DMS53 (cell line): ENCODE results near the gene ZNF582.

Experiments used
- DNase-seq: peaks from one replicate; lab custom pipeline; 2025; lab: John Stamatoyannopoulos, UW

ZNF582 gene

DNA sequence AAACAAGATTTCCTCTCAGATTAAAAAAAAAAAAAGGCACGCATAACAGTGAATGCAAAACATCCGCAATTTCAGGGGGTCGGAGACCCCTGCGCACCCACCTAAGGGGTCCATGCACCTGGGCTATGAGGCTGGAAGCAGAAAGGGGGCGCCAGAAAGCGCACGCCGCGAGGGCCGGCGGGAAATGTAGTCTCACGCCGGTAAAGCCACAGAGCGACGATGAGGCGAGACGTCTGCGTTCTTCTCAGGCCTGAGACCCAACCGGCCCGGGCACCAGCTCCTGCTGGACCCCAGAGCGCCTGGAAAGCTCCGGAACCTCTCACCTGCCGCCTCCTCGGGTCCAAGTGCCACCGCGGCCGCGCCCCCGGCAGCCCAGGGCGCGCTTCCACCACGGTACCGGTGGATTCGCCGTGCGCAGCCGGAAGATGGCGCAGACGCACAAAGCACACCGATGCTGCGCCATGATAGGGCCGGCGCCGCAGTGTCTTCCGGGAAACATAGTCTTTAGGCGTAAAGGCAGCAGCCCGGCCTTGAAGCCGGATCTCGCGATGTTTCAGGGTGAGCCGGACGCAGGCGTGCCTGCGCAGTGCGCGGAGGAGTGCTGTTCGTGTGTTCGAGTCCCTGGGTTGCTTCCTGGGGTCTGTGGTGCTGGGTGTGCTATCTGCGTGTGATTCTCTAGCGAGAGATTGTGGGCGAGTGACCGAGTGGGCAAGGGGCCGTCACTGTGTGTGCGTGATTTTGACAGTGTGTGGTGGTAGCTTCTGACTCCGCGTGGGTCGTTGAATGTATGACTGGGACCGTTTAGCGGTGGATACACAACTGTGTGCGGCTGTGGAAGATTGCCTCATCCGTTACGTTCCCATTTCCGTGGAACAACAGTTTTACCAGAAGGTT is at the start of gene ZNF582:
Gene ZNF582, minus strand, starts transcription at position 416 of the 894 bp plus-strand sequence. CDS start 1,782 bp downstream, outside the sequence.
- peak; percentile 99 for DNase-seq

DNA sequence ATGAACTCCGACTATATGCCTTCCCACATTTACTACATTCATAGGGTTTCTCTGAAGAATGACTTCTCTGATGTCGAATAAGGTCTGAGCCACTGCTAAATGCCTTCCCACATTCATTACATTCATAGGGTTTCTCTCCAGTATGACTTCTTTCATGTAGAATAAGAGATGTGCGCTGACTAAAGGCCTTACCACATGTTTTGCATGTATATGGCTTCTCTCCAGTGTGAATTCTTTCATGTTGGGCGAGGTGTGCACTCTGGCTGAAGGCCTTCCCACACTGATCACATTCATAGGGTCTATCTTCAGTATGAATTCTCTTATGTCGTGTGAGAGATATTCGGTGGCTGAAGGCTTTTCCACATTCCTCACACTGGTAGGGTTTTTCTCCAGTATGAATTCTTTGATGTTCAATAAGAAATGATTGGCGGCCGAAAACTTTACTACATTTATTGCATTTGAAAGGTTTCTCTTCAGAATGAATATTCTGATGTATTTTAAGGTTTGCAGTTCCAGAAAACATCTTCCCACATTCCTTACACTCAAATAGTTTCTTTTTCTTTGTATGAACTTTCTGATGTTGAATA is 48.0 kb upstream of the ZNF582 start:
- DNase-seq, result no peak

DNA sequence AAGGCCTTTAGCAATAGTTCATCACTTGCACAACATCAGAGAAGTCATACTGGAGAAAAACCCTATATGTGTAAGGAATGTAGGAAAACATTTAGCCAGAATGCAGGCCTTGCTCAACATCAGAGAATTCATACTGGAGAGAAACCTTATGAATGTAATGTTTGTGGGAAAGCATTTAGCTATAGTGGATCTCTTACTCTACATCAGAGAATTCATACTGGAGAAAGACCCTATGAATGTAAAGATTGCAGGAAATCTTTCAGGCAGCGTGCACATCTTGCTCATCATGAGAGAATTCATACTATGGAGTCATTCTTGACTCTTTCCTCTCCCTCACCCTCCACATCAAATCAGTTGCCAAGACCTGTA is 30.6 kb upstream of the ZNF582 start:
- DNase-seq, result peak; percentile 42

DNA sequence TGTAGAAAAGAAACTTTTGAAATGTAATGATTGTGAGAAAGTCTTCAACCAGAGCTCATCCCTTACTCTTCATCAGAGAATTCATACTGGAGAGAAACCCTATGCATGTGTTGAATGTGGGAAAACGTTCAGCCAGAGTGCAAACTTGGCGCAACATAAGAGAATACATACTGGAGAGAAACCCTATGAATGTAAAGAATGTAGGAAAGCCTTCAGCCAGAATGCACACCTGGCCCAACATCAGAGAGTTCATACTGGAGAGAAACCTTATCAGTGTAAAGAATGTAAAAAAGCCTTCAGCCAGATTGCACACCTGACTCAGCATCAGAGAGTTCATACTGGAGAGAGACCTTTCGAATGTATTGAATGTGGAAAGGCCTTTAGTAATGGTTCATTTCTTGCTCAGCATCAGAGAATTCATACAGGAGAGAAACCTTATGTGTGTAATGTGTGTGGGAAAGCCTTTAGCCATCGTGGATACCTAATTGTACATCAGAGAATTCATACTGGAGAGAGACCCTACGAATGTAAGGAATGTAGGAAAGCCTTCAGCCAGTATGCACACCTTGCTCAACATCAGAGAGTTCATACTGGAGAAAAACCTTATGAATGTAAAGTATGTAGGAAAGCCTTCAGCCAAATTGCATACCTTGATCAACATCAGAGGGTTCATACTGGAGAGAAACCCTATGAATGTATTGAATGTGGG is 30.1 kb upstream of the ZNF582 start:
- DNase-seq, result peak; percentile 42

DNA sequence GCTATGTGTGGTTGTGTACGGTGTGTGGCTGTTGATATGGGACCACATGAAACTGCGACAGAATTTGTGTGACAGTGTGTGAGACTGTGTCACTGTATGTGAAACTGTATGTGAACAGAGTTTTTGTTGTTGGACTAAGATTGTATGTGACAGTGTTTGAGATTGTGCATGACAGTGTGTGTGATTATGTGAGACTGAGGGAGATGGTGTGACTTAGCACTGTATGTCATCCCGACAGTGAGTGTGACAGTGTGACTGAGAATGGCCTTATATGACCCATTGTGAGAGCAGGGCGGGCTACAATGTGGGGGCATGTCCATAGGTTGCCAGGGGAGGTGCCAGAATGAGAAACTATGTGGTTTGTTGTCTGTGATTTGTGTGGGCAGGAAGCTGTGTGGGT is 11.7 kb upstream of the ZNF582 start:
- no peak for DNase-seq

DNA sequence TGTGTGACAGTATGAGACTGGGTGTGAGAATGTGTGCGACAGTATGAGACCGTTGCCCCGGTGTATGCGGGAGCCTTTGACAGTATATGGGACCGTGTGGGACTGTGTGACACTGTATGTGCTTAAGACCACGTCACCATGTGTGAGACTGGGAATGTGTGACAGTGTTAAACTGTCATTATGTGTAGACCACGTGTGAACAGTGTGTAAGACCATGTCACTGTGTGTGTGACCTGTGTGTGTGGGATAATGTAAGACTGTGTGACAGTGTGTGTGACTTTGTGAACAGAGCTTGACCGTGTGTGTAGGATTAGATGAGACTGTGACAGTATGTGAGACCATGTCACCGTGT is 11.3 kb upstream of the ZNF582 start:
- DNase-seq, result no peak

DNA sequence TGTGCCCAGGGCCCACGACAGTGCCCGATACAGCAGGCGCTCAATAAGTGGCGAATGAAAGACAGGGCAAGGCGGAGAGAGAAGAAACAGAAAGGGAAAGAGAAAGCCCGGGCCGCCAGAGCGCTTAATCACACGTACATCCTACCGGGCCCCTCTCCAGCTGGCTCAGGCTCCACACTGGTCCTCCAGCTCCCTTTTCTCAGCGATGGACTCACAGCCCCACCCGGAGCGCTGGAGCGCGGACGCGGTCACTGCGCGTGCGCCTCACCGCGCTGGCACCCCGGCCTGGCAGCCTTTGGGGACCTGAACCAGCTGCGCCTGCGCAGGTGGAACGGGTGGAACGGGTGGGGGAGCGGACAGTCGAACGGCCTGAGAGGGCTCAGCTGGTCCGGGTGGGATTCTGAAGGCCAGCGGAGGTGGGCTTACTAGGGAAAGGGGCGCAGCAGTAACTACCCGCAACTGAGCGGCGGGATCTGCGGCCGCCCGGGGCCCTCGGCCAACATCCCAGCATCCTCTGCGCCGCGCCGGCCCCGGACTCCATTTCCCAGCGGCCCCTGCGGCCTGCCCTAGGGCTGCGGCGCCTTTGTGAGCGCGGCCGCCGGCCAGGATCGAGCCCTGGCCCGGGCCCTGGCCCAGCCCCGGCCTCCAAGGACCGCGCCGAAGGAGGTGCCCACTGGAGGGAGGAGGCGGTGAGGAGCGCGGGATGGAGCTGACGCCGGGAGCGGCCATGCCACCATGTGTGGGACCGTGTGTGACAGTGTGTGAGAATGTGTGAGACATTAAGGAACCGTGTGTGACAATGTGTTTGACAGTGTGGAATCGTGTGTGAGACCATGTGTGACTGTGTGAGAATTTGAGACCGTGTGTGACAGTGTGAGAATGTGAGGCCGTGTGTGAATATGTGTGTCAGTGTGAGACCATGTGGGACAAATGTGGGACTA is 10.7 kb upstream of the ZNF582 start, which contains the start of gene ZNF583:
Gene ZNF583, plus strand, starts transcription at position 569 of the 941 bp plus-strand sequence. CDS start 2,783 bp downstream, outside the sequence.
- DNase-seq, result peak; percentile 93

DNA sequence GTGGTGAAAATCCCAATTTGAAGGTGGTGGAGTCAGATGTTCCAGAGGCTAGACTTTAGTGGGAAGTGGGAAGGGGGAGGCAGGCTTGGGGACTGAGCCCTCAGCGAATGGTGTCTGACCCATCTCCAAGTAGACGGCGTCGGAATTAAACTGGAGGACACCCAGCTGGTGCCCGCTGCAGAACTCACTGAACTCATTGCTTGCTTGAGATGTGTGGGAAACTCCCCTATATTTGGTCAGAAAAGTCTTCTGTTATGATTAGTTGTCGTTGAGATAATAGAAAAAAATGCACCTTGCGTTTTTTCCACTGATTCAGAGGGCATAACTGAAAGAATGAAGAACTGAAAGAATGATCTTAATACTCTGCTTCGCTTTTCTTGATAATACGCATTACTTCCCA is 9.9 kb upstream of the ZNF582 start:
- peak; percentile 47 for DNase-seq

DNA sequence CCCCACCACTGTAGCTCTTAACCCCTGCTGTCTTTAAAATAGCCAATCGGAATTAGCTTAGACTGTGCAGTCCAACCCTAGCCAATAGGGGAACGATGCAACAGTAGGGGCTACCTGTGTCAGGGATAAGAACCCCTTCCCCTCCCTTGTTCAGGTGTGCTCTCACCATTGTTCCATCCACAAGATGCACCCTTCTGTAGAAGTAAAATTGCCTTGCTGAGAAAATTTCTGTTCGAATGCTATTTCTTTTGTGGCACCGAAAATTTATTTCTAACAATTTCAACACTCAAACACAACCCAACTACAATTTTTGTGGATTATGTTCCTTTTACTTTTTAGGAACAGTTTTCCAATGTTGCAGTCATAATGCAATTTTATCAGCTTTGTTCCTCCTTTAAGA is 7.2 kb upstream of the ZNF582 start:
- DNase-seq, result peak; percentile 9

DNA sequence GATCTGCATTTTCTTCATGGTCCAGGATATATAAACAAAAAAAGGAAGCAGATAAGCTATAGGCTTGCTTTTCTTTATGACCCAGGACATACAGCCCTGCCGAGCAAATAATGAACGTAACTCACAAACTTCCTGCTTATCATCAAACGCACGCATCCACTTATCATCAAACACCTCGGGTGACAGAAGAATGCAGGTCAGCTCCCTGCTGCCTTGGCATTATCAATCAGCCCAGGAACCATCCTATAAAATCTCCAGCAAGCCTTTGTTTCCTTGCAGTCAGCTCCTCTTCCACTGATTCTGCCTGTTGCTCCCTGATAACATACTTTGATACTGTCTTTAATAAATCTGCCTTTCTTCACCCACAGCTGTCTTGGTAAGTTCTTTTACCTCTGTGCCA is 5.5 kb upstream of the ZNF582 start:
- no peak for DNase-seq

DNA sequence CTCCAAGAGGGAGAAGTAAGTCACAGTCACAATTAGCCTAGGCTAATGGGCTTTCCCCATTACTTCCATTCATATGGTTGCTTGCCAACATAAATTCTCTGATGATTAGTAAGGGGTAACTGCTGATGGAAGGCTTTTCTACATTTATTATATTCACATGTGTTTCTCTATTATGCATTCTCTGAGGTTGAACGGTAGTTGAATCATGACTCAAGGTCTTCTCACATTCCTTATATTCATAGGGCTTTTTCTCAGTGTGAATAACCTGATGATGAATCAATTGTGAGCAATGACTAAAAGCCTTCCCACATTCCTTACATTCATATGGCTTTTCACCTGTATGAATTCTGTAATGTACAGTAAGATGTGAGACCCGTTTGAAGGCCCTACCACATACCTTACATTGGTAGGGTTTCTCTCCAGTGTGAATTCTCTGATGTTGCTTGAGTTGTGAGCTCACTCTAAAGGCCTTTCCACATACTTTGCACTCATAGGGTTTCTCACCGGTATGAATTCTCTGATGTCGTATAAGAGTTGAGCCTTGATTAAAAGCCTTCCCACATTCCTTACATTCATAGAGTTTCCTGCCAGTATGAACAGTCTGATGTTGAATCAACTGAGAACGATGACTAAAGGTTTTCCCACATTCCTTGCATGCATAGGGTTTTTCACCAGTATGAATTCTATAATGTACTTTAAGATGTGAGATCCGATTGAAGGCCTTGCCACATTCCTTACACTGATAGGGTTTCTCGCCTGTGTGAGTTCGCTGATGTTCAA is 9.3 kb downstream of the ZNF582 start:
- DNase-seq, result no peak

DNA sequence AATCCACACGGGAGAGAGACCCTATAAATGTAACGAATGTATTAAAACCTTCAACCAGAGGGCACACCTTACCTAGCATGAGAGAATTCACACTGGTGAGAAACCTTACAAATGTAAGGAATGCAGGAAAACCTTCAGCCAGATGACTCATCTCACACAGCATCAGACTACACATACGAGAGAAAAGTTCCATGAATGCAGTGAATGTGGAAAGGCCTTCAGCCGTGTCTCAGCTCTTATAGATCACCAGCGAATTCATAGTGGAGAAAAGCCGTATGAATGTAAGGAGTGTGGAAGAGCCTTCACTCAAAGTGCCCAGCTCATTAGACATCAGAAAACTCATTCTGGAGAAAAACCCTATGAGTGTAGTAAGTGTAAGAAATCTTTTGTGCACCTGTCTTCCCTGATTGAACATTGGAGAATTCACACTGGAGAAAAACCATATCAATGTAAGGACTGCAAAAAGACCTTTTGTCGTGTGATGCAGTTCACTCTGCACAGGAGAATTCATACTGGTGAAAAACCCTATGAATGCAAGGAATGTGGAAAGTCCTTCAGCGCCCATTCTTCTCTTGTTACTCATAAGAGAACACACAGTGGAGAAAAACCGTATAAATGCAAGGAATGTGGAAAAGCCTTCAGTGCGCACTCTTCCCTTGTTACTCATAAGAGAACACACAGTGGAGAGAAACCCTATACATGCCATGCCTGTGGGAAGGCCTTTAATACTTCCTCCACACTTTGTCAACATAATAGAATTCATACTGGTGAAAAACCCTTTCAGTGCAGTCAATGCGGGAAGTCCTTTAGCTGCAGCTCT is 16.0 kb downstream of the ZNF582 start:
- DNase-seq, result no peak

DNA sequence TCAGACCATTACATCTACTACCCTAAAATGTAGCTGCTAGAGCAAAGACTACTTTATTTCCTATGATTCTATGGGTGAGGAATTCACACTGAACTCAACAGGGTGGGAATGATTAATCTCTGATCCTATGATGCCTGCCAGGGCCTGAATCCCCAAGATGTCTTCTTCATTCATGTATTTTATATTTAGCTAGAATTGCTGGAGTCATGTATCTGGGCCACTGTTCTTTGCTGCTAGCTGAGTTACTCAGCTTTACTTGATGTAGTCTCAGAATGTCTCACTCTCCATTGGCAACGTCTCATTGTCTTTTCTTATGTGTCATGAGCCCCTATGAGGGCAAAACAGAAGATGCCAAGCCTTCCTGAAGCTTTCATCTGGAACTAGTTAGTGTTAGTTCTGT is 21.1 kb downstream of the ZNF582 start:
- no peak for DNase-seq

DNA sequence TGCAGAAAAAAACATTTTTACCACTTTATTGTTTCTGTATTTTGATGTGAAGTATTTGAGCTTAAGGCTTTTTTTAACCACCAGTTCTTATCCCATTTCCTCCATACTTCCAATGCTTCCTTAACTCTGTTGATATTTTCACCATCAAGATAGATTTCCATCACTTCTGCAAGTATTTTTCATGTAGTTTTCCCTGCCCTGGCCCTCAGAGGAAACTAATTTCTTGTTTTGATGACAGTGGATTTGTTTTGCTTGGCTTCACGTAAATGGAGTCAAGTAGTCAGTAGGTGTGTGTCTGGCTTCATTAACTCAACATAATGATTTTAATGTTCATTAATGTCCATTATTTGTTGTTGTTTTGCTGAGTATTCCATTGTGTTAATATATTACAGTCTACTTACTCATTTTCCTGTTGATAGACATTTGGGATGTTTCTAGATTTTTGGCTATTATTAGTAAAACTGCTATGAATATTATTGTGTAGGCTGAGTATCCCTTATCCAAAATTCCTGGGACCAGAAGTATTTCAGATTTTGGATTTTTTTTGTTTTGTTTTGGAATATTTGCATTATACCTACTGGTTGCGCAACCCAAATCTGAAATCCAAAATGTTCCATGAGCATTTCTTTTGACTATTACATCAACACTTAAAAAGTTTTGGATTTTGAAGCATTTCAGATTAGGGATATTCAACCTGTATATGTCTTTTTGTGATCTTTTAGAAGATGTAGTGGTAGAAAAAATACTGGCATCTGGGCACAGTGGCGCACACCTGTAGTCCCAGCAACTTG is 23.3 kb downstream of the ZNF582 start:
- no peak for DNase-seq

DNA sequence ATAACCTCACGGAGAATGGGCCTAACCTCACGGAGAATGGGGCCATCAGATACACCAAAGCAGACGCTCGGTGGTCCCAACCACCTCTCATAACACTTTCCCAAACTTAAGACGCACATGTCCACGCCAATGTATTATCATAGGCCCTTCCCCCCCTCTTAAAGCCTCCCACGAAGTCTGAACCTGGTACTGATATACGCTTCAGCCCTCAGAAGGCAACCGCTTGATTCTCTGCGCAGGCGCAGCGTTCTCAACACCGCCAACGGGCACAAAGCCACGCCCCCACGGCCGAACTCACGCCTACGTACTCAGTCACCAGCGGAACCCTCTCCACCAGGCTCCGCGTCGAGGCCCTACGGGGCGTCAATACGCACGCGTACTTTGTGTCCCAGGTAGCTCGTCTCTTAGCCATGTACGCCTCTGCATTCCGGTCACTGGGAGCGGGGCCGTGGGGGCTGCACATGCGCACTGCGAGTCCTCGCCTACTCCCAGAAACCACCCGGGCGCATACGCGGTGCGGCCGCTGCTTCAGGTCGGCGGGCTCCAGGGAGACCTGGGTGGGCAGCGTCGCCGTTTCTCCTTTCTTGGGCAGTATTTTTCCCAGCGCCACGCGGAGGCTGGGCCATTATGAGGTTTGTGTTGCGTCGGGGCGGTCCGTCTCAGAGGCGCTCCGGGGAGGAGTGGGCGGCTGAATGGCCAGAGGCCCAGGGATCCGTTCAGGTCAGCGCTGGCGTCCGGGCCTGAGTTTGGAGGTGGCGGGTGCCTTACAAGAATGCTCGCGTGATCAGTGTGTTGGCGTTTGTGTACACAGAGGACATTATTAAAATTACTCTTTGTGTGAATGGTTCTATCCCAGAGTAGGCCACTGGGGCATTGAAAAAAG is 25.3 kb downstream of the ZNF582 start:
- DNase-seq, result peak; percentile 99

DNA sequence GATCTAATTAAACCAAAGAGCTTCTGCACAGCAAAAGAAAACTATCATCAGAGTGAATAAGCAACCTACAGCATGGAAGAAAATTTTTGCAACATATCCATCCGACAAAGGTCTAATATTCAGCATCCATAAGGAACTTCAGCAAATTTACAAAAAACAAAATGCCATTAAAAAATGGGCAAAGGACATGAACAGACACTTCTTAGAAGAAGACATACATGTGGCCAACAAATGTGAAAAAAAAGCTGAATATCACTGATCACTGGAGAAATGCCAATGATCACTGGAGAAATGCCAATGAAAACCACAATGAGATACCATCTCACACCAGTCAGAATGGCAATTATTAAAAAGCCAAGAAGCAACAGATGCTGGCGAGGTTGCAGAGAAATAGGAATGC is 32.5 kb downstream of the ZNF582 start:
- DNase-seq, result no peak

DNA sequence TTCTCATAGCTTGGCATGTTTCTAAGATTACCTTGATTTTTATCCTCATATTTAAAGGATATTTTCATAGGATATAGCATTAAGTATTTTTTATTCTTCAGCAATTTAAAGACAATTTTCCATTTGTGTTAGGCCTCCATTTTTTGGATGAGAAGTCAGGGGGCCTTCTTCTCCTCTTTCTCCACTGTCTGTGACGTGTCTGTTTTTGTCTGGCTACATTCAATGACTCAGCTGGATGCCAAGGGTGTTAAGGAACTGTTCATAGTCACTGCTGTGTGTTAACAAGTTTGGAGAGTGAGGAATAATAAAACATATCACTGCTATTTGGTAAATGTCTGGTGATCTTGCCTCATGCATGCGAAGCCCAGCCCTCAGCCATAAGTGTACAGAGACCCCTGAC is 36.4 kb downstream of the ZNF582 start:
- peak; percentile 6 for DNase-seq

DNA sequence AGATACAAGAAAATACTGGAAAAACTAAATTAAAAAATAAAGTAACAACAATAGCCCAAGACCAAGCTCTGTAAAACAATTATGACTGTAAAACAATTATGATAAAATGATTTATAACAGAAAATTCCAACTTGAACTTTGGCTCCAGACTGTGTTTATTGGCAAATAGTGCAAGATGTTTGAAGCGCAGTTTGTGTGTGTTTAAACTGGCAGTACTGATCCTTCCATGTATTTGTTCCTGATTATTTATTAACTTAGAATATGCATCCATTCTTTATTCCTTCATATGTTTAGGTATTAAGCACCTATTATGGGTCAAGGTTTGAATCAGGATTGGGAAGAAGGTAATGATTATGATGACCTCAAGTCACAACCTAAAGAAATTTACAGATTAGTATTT is 37.8 kb downstream of the ZNF582 start:
- peak; percentile 37 for DNase-seq
